WTC11 (cell line): ENCODE measurements around the gene CCNF.
"Not testable (repeated sequence)": the region's sequence is repeated elsewhere in the genome, so short reads cannot be mapped to it uniquely, and the experiment has no call there.

ENCODE experiments used
- ATF2 ChIP-seq: sonication (generic); formaldehyde crosslinking; IDR thresholded peaks from 2 replicates; pipeline ENCODE4 v1.8.1; 2022; ENCODE audit warnings: low read depth, missing genetic modification reagents, borderline replicate concordance
- ATF3 ChIP-seq: sonication (generic); formaldehyde crosslinking; conservative IDR thresholded peaks from 2 replicates; pipeline ENCODE4 v1.8.1; 2022; ENCODE audit warnings: mild to moderate bottlenecking, missing genetic modification reagents
- CREM ChIP-seq: sonication (generic); formaldehyde crosslinking; IDR thresholded peaks from 2 replicates; pipeline ENCODE4 v1.8.1; 2022; ENCODE audit warnings: mild to moderate bottlenecking, missing genetic modification reagents, moderate library complexity
- ELF4 ChIP-seq: sonication (generic); formaldehyde crosslinking; IDR thresholded peaks from 2 replicates; pipeline ENCODE4 v1.8.1; 2022; ENCODE audit warnings: low read depth, mild to moderate bottlenecking, moderate library complexity, missing genetic modification reagents
- ESRRA ChIP-seq: sonication (generic); formaldehyde crosslinking; IDR thresholded peaks from 2 replicates; pipeline ENCODE4 v1.8.1; 2022; ENCODE audit warnings: mild to moderate bottlenecking, missing genetic modification reagents, borderline replicate concordance
- JUN ChIP-seq: sonication (generic); formaldehyde crosslinking; IDR thresholded peaks from 2 replicates; pipeline ENCODE4 v1.8.0; 2023; ENCODE audit warnings: mild to moderate bottlenecking, missing genetic modification reagents
- MAX ChIP-seq: sonication (generic); formaldehyde crosslinking; IDR thresholded peaks from 2 replicates; pipeline ENCODE4 v1.8.0; 2022; ENCODE audit warnings: mild to moderate bottlenecking, missing genetic modification reagents
- NFE2L1 ChIP-seq: sonication (generic); formaldehyde crosslinking; IDR thresholded peaks from 2 replicates; pipeline ENCODE4 v1.8.1; 2023; ENCODE audit warnings: missing genetic modification reagents
- SP1 ChIP-seq: sonication (generic); formaldehyde crosslinking; conservative IDR thresholded peaks from 2 replicates; pipeline ENCODE4 v1.8.1; 2022; ENCODE audit warnings: missing genetic modification reagents
- TF ChIP-seq, protein P1 (sequence below): fragments of 200-600 bp; IDR thresholded peaks from 2 replicates; pipeline ENCODE4 v1.8.0; 2022; ENCODE audit warnings: antibody characterized with exemption

DNA sequence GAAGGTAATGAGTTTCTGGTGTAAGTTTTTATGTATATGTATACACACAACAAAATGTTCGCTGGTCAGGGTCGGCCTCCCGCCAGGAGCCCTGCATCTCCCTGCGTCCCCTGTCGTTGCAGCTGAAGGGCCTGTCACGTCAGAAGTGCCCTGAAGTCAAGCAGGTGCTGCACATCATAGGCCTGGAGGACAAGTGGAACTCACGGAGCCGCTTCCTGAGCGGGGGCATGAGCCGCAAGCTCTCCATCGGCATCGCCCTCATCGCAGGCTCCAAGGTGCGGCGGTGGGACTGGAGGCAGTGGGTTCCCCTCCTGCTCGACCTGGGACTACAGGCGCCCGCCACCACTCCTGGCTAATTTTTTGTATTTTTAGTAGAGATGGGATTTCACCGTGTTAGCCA lies 43.3 kb upstream of the CCNF start:
- not testable (repeated sequence) for TF ChIP-seq MAX (CRISPR knock-in tag); SP1 (CRISPR knock-in tag); ELF4 (CRISPR knock-in tag); ATF2; NFE2L1 (CRISPR knock-in tag); JUN (CRISPR knock-in tag); ATF3 (CRISPR knock-in tag); CREM (CRISPR knock-in tag); ESRRA (CRISPR knock-in tag)
- TF ChIP-seq, protein P1, sequence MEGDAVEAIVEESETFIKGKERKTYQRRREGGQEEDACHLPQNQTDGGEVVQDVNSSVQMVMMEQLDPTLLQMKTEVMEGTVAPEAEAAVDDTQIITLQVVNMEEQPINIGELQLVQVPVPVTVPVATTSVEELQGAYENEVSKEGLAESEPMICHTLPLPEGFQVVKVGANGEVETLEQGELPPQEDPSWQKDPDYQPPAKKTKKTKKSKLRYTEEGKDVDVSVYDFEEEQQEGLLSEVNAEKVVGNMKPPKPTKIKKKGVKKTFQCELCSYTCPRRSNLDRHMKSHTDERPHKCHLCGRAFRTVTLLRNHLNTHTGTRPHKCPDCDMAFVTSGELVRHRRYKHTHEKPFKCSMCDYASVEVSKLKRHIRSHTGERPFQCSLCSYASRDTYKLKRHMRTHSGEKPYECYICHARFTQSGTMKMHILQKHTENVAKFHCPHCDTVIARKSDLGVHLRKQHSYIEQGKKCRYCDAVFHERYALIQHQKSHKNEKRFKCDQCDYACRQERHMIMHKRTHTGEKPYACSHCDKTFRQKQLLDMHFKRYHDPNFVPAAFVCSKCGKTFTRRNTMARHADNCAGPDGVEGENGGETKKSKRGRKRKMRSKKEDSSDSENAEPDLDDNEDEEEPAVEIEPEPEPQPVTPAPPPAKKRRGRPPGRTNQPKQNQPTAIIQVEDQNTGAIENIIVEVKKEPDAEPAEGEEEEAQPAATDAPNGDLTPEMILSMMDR: not testable (repeated sequence)
